Tibial nerve (tissue), 4 donors: Measurements from ENCODE around the gene CTBP2. TPM values are rescaled to one million over a fixed set of nuclear protein-coding genes. Genes with fewer than 3 reads are reported as not detected.

Experiments
- DNase-seq, 2 donors: peaks; one replicate each; pipeline ENCODE4 v3.0.0-alpha.2; 2019; ENCODE audit warnings: low spot score in 2 of 2
- H3K27ac ChIP-seq, 4 donors: fragments of 200-600 bp; sonication (generic) in 3 of 4; one replicate each; pipeline ENCODE4 v1.5.1; 2017 to 2019; ENCODE audit warnings: mild to moderate bottlenecking in 1 of 4
- H3K27me3 ChIP-seq, 2 donors: fragments of 200-600 bp; sonication (generic) in 1 of 2; one replicate each; pipeline versions ENCODE4 v1.5.1 to v1.6.0; 2017 to 2019
- H3K36me3 ChIP-seq, 3 donors: fragments of 200-600 bp; sonication (generic); one replicate each; pipeline ENCODE4 v1.5.1; 2018 to 2019
- H3K4me1 ChIP-seq, 4 donors: fragments of 200-600 bp; sonication (generic) in 3 of 4; one replicate each; pipeline ENCODE4 v1.5.1; 2017 to 2019
- H3K4me3 ChIP-seq, 4 donors: fragments of 200-600 bp; sonication (generic) in 3 of 4; one replicate each; pipeline ENCODE4 v1.5.1; 2017 to 2019; ENCODE audit warnings: mild to moderate bottlenecking in 1 of 4, moderate library complexity in 1 of 4
- H3K9me3 ChIP-seq, 4 donors: fragments of 200-600 bp; sonication (generic) in 3 of 4; one replicate each; pipeline ENCODE4 v1.5.1; 2017 to 2019
- CTCF ChIP-seq, 5 experiments: fragments of 200-600 bp in 3 of 5; fragments of 450-650 bp in 2 of 5; sonication (generic) in 3 of 5; IDR thresholded peaks; one replicate each; pipeline ENCODE4 v1.5.1; 2016 to 2019; ENCODE audit warnings: antibody characterized with exemption in 5 of 5, mild to moderate bottlenecking in 3 of 5, moderate library complexity in 2 of 5
- EP300 ChIP-seq, 2 donors: sonication (generic); formaldehyde crosslinking; IDR thresholded peaks; one replicate each; pipeline ENCODE4 v1.6.1; 2017; ENCODE audit warnings: antibody characterized with exemption in 2 of 2, mild to moderate bottlenecking in 1 of 2
- POLR2A ChIP-seq, 2 donors: fragments of 450-650 bp; IDR thresholded peaks; one replicate each; pipeline ENCODE4 v1.6.1; 2017; ENCODE audit warnings: antibody characterized with exemption in 2 of 2, mild to moderate bottlenecking in 2 of 2, moderate library complexity in 2 of 2
- WGBS, 2 donors: methylation state at CpG; one replicate each; pipeline ENCODE4 v1.1.5; 2018; 5-methylcytosine and 5-hydroxymethylcytosine counted together
- total RNA-seq, 4 donors: library from RNA; depleted of rRNA; stranded (reverse); fragments of >200 nt; gene quantifications; one replicate each; pipeline ENCODE4 v1.1.0, GENCODE V29; 2016

CTBP2 gene
- total RNA-seq, 4 donors from 2014 or later: 40.4 to 97.9 (median 62.3) TPM

- WGBS, 2 donors: 82 to 84% methylated on average over 12 of the region's 12 CpGs
Measured at GRCh38 chr10:125002047-125002422, 158.3 kb downstream of the CTBP2 start.

DNA sequence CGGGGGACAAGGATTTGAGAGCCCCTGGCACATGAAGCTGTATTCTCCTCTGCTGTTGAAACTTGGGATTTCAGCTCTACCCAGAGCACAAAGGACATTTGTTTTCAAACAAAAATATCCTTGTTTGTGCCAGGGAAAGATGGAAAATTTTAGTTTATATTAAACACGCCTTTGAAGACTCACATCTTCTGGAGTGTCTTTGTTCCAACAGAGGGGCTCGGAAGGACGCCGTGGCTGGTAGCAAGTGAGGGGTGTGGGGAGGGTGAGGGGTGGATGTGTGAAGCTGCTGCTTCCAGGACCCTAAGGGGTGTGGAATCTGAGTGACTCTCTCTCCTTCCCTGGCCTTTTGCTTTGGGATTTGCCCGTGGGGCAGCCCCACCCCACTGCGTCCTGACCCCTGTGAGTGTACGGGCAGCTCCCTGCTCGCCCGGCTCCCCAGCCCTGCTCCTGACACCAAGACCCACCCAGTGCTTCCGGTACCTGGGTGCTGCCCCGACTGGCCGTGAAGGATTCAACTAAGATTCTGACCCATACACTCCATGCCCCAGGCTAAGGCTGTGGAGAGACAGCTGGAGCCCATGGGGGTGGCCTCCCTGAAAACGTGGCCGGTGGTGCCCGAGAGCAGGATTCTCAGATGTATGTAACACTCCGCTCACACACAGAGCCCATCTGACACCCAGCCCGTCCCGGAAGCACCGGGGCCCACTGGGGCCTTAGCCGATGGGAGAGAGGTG lies 158.9 kb downstream of the CTBP2 start:
- no peaks in the 10 kb centered on the region for H3K27me3 ChIP-seq
- TF ChIP-seq CTCF (IDR thresholded peaks at IDR 0.05) (peak in 1 of 5 experiments; percentile 35), POLR2A (IDR thresholded peaks at IDR 0.05) (no peak), EP300 (IDR thresholded peaks at IDR 0.05) (peak in 1 of 2 donors; percentile 49)
- peaks cover 3 to 63% (median 40%) of the 10 kb centered on the region in 4 donors for H3K4me1 ChIP-seq
- peak overlapping the region; percentile 65 to 84 (median 71) for H3K27ac ChIP-seq
- no peak for DNase-seq
- no peaks in the 10 kb centered on the region for H3K9me3 ChIP-seq
- peaks cover 0 to 45% (median 7%) of the 10 kb centered on the region in 3 donors for H3K36me3 ChIP-seq
- no peak overlapping the region for H3K4me3 ChIP-seq
- 30 to 37% methylated on average over 17 to 21 of the region's 21 CpGs for WGBS, 2 donors

More at GRCh38 chr10:125002047-125002422, 158.3 kb downstream of the CTBP2 start:
- H3K27ac ChIP-seq: peak overlapping the region; percentile 65 to 84 (median 71)
- H3K4me1 ChIP-seq: peaks cover 3 to 68% (median 43%) of the 10 kb centered on the region in 4 donors
- no peaks in the 10 kb centered on the region for H3K27me3 ChIP-seq
- H3K4me3 ChIP-seq: no peak overlapping the region
- no peak for TF ChIP-seq EP300 (IDR thresholded peaks at IDR 0.05)
- no peak for TF ChIP-seq POLR2A (IDR thresholded peaks at IDR 0.05)
- no peak for TF ChIP-seq CTCF (IDR thresholded peaks at IDR 0.05)
- no peak for DNase-seq
- H3K9me3 ChIP-seq: no peaks in the 10 kb centered on the region
- H3K36me3 ChIP-seq: peaks cover 0 to 39% (median 7%) of the 10 kb centered on the region in 3 donors

DNA sequence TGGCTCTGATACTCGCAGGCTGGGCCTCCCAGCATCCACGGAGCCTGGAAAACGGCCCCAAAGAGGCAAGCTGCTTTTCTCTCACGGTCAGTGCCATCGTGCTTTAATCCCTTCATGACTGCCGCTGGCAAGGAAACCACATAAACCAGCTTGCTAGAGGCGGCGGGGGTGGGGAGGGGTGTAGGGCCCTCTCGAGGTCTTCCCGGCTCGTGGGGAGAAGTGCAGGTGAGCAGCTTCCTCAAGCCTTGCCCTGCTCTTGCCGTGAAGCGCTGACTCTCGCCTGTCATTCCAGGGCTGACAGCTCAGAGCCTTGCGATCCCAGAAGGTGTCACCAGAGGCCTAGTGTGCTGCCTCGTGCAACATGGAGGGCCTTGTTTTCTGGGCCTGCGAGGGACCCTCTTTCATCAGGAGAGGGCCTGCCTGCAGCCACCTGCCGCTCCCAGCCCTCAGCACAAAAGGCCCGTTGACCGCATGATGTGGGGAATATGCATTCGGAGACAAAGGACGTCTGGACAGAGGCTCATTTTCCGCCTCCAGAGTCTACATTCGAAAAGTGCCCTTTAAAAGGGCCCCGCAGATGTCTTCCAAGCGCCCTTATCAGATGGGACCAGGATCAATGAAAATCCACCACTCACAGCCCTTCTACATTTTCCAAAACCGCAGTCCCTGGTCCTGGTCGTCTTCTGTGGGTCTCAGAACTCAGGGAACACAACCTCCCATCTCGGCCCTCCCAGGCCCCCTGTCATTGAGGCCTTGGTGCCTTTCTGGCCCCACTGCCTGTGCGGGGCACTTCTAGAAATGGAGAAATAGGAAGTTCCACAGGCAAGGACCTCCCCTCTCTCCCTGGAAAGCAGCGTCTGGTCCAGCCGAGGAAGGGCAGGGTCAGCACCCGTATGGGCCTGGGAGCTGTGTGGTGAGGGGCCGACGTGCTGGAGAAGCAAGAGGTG lies 159.7 kb downstream of the CTBP2 start:
- whole genome bisulfite sequencing, 2 donors: 43 to 47% methylated on average over 22 to 29 of the region's 35 CpGs
- DNase-seq: no peak
- H3K4me3 ChIP-seq: no peak overlapping the region
- peaks cover 0 to 50% (median 7%) of the 10 kb centered on the region in 3 donors for H3K36me3 ChIP-seq
- peaks cover 3 to 60% (median 39%) of the 10 kb centered on the region in 4 donors for H3K4me1 ChIP-seq
- H3K9me3 ChIP-seq: no peaks in the 10 kb centered on the region
- H3K27ac ChIP-seq: peak overlapping the region; percentile 65 to 84 (median 71)
- no peak for TF ChIP-seq POLR2A (IDR thresholded peaks at IDR 0.05)
- peak in 1 of 5 experiments; percentile 49 for TF ChIP-seq CTCF (IDR thresholded peaks at IDR 0.05)
- no peaks in the 10 kb centered on the region for H3K27me3 ChIP-seq

DNA sequence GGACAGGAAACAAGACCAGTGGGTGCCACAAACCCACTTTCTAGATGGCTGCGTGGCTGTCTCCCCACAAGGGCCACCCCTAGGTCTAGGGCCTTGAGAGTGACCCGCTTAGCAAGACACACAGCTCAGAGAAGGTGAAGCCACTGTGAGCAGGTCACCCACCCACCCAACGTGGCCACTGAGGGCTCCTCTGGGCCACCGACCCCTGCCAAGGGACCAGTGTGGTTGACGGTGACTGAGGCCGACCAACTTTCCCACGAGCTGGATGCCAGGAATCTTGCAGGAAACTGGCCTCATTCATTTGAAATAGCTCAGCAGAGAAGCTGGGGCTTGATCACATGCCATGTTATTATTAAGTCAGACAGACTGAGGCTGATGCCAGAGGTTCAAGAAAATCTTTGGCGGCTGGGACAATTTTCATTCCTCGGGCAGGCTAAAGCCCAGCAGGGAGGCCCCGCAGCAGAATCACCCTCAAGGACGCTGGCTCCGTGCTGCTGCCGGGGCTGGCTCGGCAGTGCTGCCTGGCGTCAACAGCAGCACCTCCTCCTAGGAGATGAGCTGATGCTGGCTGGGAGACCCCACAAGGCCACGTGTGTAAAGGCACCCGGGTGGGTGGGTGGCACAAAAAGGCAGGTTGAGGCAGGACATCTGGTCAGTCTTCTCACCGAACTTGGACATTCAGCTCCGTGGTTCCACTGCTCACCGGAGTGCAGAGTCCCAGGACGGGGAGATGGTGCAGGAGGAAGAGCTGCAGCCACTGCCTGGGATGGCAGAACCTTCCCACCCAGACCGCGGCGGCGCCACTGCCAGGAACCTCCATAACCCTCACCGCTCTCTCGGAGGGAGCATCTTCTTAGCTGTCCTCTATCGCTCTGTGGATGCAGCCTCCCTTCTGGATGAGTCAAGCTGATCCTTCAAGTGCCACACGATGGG lies 160.7 kb downstream of the CTBP2 start:
- H3K4me1 ChIP-seq: peaks cover 3 to 64% (median 39%) of the 10 kb centered on the region in 4 donors
- no peaks in the 10 kb centered on the region for H3K9me3 ChIP-seq
- no peaks in the 10 kb centered on the region for H3K27me3 ChIP-seq
- WGBS, 2 donors: 49 to 54% methylated on average over 26 to 29 of the region's 29 CpGs
- peak in 1 of 2 donors; percentile 12 for TF ChIP-seq EP300 (IDR thresholded peaks at IDR 0.05)
- no peak for TF ChIP-seq CTCF (IDR thresholded peaks at IDR 0.05)
- H3K27ac ChIP-seq: peak overlapping the region; percentile 4 to 84 (median 66)
- DNase-seq: peak in 1 of 2 donors; percentile 43
- peaks cover 0 to 50% (median 7%) of the 10 kb centered on the region in 3 donors for H3K36me3 ChIP-seq
- no peak overlapping the region for H3K4me3 ChIP-seq
